H1 (cell line): Measurements from ENCODE around the gene SPATS2. TPM values are rescaled to one million over a fixed set of nuclear protein-coding genes. Genes with fewer than 3 reads are reported as not detected.

Experiments
- CTCF ChIA-PET: fragments of 300-600 bp; sonication (Branson Sonifier 250); formaldehyde crosslinking; loops from one replicate; lab custom pipeline; 2021; ENCODE audit not compliant: partially characterized antibody; lab: Charles Lee
- POLR2A ChIA-PET: fragments of 300-600 bp; sonication (Branson Sonifier 250); formaldehyde crosslinking; loops from one replicate; lab custom pipeline; 2021; ENCODE audit warnings: inconsistent platforms; ENCODE audit not compliant: partially characterized antibody; lab: Charles Lee
- DNase-seq, 2 experiments: peaks; one replicate each; pipeline versions ENCODE4 v3.0.0 to v3.0.0-alpha.2; 2010 to 2022; ENCODE audit warnings: low spot score in 2 of 2, low read depth in 1 of 2, mixed read lengths in 1 of 2
- FAIRE-seq: peaks from 2 replicates; lab custom pipeline; 2011; peaks lifted over from hg19 to GRCh38; lab: Jason Lieb, UNC
- H2AFZ ChIP-seq: 2 replicates; pipeline ENCODE4 v1.8.1; 2012; ENCODE audit warnings: low read length, inconsistent platforms
- H2AK5ac ChIP-seq: 2 replicates; pipeline ENCODE4 v1.6.1; 2013; ENCODE audit warnings: low read depth, low read length
- H2BK120ac ChIP-seq: replicated peaks from 2 replicates; pipeline ENCODE3; 2013; ENCODE audit warnings: low read depth, low read length, inconsistent platforms
- H2BK12ac ChIP-seq: 2 replicates; pipeline ENCODE4 v1.6.1; 2013; ENCODE audit warnings: low read depth, low read length
- H2BK15ac ChIP-seq: 2 replicates; pipeline ENCODE4 v1.6.1; 2013; ENCODE audit warnings: low read length
- H2BK20ac ChIP-seq: 2 replicates; pipeline ENCODE4 v1.6.1; 2013; ENCODE audit warnings: low read length
- H2BK5ac ChIP-seq: 2 replicates; pipeline ENCODE4 v1.6.1; 2013; ENCODE audit warnings: low read depth, low read length
- H3K14ac ChIP-seq: 2 replicates; pipeline ENCODE4 v1.6.1; 2013; ENCODE audit warnings: inconsistent platforms; ENCODE audit not compliant: insufficient read length
- H3K18ac ChIP-seq: 2 replicates; pipeline ENCODE4 v1.6.1; 2013; ENCODE audit warnings: low read length; ENCODE audit errors: extremely low read depth
- H3K23ac ChIP-seq: 2 replicates; pipeline ENCODE4 v1.6.1; 2013; ENCODE audit warnings: inconsistent platforms; ENCODE audit not compliant: insufficient read length
- H3K23me2 ChIP-seq: 2 replicates; pipeline ENCODE4 v1.6.1; 2013; ENCODE audit warnings: low read depth, low read length
- H3K27ac ChIP-seq: 2 replicates; pipeline ENCODE4 v1.6.1; 2011; ENCODE audit warnings: low read depth, low read length, inconsistent platforms
- H3K27me3 ChIP-seq, 4 experiments: replicated peaks in 1 of 4; 1 replicate in 1 of 4; 2 replicates in 3 of 4; pipeline versions ENCODE4 v1.6.1 to v1.8.1; 2011 to 2013; ENCODE audit warnings: low read length in 3 of 4, mild to moderate bottlenecking in 3 of 4, inconsistent platforms in 2 of 4, mixed read lengths in 2 of 4, moderate library complexity in 1 of 4; ENCODE audit not compliant: control insufficient read depth in 3 of 4, insufficient read depth in 3 of 4; ENCODE audit errors: extremely low read depth in 1 of 4
- H3K36me3 ChIP-seq, 4 experiments: 2 replicates each; pipeline versions ENCODE4 v1.6.1 to v1.8.1; 2011 to 2013; ENCODE audit warnings: mild to moderate bottlenecking in 4 of 4, low read length in 3 of 4, moderate library complexity in 2 of 4, control low read depth in 1 of 4, inconsistent platforms in 1 of 4; ENCODE audit not compliant: insufficient read depth in 4 of 4, control insufficient read depth in 2 of 4
- H3K4ac ChIP-seq: replicated peaks from 2 replicates; pipeline ENCODE3; 2013; ENCODE audit warnings: low read length, low read depth, mixed read lengths, inconsistent platforms; ENCODE audit not compliant: insufficient read length
- H3K4me1 ChIP-seq, 4 experiments: replicated peaks in 1 of 4; 1 replicate in 1 of 4; 2 replicates in 3 of 4; pipeline versions ENCODE4 v1.6.1 to v1.8.1; 2011 to 2013; ENCODE audit warnings: low read length in 3 of 4, inconsistent platforms in 2 of 4, mixed read lengths in 1 of 4; ENCODE audit not compliant: insufficient read depth in 4 of 4, control insufficient read depth in 3 of 4
- H3K4me2 ChIP-seq, 2 experiments: 2 replicates each; pipeline versions ENCODE4 v1.6.1 to v1.8.1; 2011 to 2013; ENCODE audit warnings: low read depth in 2 of 2, low read length in 2 of 2, control low read depth in 1 of 2, inconsistent platforms in 1 of 2, mild to moderate bottlenecking in 1 of 2; ENCODE audit not compliant: insufficient read depth in 1 of 2
- H3K4me3 ChIP-seq, 4 experiments: fragments of 200-600, 300-600 bp in 1 of 4; sonication (generic), shearing (Covaris generic), sonication (Bioruptor Twin) in 1 of 4; 2 replicates each; pipeline versions ENCODE4 v1.5.1 to v1.8.1; 2011 to 2016; ENCODE audit warnings: low read length in 4 of 4, low read depth in 3 of 4, control low read depth in 2 of 4, inconsistent platforms in 2 of 4, mild to moderate bottlenecking in 2 of 4, mixed read lengths in 1 of 4, moderate library complexity in 1 of 4; ENCODE audit not compliant: insufficient read depth in 2 of 4; ENCODE audit errors: extremely low read depth in 1 of 4
- H3K56ac ChIP-seq: replicated peaks from 2 replicates; pipeline ENCODE3; 2013; ENCODE audit warnings: low read depth, mild to moderate bottlenecking, mixed read lengths, low read length, inconsistent platforms; ENCODE audit not compliant: insufficient read length
- H3K79me1 ChIP-seq: 2 replicates; pipeline ENCODE4 v1.6.1; 2013; ENCODE audit warnings: low read depth, low read length, control low read depth
- H3K79me2 ChIP-seq, 2 experiments: 2 replicates each; pipeline versions ENCODE4 v1.6.1 to v1.8.1; 2012 to 2013; ENCODE audit warnings: low read length in 2 of 2, mild to moderate bottlenecking in 2 of 2, inconsistent platforms in 1 of 2; ENCODE audit not compliant: insufficient read depth in 2 of 2, control insufficient read depth in 1 of 2
- H3K9ac ChIP-seq, 4 experiments: replicated peaks in 1 of 4; 1 replicate in 1 of 4; 2 replicates in 3 of 4; pipeline versions ENCODE4 v1.6.1 to v1.8.1; 2011 to 2013; ENCODE audit warnings: low read depth in 3 of 4, low read length in 3 of 4, control low read depth in 2 of 4, mild to moderate bottlenecking in 2 of 4, moderate library complexity in 2 of 4, inconsistent platforms in 1 of 4; ENCODE audit errors: extremely low read depth in 1 of 4
- H3K9me3 ChIP-seq, 2 experiments: 2 replicates each; pipeline versions ENCODE4 v1.6.1 to v1.8.1; 2012 to 2013; ENCODE audit warnings: mild to moderate bottlenecking in 2 of 2, moderate library complexity in 2 of 2, control low read depth in 1 of 2, inconsistent platforms in 1 of 2, low read depth in 1 of 2, low read length in 1 of 2, mixed read lengths in 1 of 2; ENCODE audit not compliant: insufficient read depth in 2 of 2
- H4K20me1 ChIP-seq, 2 experiments: replicated peaks in 1 of 2; 2 replicates each; pipeline versions ENCODE3 to v1.8.1; 2011 to 2013; ENCODE audit warnings: inconsistent platforms in 2 of 2, low read length in 2 of 2, mild to moderate bottlenecking in 1 of 2; ENCODE audit not compliant: insufficient read depth in 2 of 2, control insufficient read depth in 1 of 2
- H4K5ac ChIP-seq: 2 replicates; pipeline ENCODE4 v1.6.1; 2013; ENCODE audit warnings: low read length, low read depth, mixed read lengths, inconsistent platforms; ENCODE audit not compliant: insufficient read length
- H4K8ac ChIP-seq: 2 replicates; pipeline ENCODE4 v1.8.0; 2013; ENCODE audit warnings: mild to moderate bottlenecking, moderate library complexity, low read length, inconsistent platforms; ENCODE audit not compliant: insufficient read depth; ENCODE audit errors: extremely low read depth
- H4K91ac ChIP-seq: replicated peaks from 2 replicates; pipeline ENCODE3; 2013; ENCODE audit warnings: low read length, mixed read lengths, inconsistent platforms; ENCODE audit not compliant: insufficient read length
- CREB1 ChIP-seq: IDR thresholded peaks from 2 replicates; pipeline ENCODE4 v1.6.1; 2012; ENCODE audit warnings: inconsistent platforms
- EGR1 ChIP-seq: IDR thresholded peaks from 2 replicates; pipeline ENCODE4 v1.6.1; 2011; ENCODE audit warnings: low read depth, low read length, borderline replicate concordance
- EZH2 ChIP-seq: fragments of 200-600 bp; sonication (generic); IDR thresholded peaks from 2 replicates; pipeline ENCODE4 v1.7.1; 2012; ENCODE audit warnings: low read depth, mild to moderate bottlenecking, moderate library complexity, low read length, inconsistent platforms; ENCODE audit not compliant: severe bottlenecking
- FOSL1 ChIP-seq: IDR thresholded peaks from 2 replicates; pipeline ENCODE4 v1.6.1; 2011; ENCODE audit warnings: mild to moderate bottlenecking, low read depth, low read length, moderate library complexity; ENCODE audit not compliant: insufficient read depth
- KDM5A ChIP-seq: fragments of 200-600 bp; IDR thresholded peaks from 2 replicates; pipeline ENCODE4 v1.7.1; 2012; ENCODE audit warnings: mild to moderate bottlenecking, low read length, inconsistent platforms, mixed read lengths
- POLR2A ChIP-seq, 2 experiments: IDR thresholded peaks; 1 replicate in 1 of 2; 2 replicates in 1 of 2; pipeline ENCODE4 v1.6.1; 2011; ENCODE audit warnings: low read depth in 2 of 2, low read length in 2 of 2, mild to moderate bottlenecking in 2 of 2; ENCODE audit errors: control extremely low read depth in 1 of 2
- RAD21 ChIP-seq, 2 experiments: IDR thresholded peaks in 1 of 2; conservative IDR thresholded peaks in 1 of 2; 2 replicates each; pipeline ENCODE4 v1.6.1; 2011; ENCODE audit warnings: low read depth in 2 of 2, low read length in 2 of 2, improper control_type of control experiment in 1 of 2, inconsistent platforms in 1 of 2, mild to moderate bottlenecking in 1 of 2, moderate library complexity in 1 of 2
- WGBS, 2 experiments: shearing (Covaris generic) in 1 of 2; methylation state at CpG; one replicate each; pipeline versions ENCODE4 v1.1.6 to v1.1.7; 2013 to 2015; ENCODE audit warnings: low lambda C conversion rate in 2 of 2, mixed read lengths in 2 of 2, inconsistent platforms in 1 of 2, low coverage in 1 of 2, missing lambda C conversion rate in 1 of 2; ENCODE audit not compliant: insufficient replicate concordance in 2 of 2, insufficient coverage in 1 of 2, insufficient read length in 1 of 2; ENCODE audit errors: extremely low coverage in 1 of 2, missing lambda C conversion rate in 1 of 2; 5-methylcytosine and 5-hydroxymethylcytosine counted together
- polyA plus RNA-seq, 7 experiments: library from polyadenylated mRNA; depleted of rRNA in 3 of 7; stranded (reverse) in 5 of 7; unstranded in 2 of 7; fragments of >200 nt in 5 of 7; fragments of 200-250 nt in 2 of 7; gene quantifications; 1 replicate in 5 of 7; 2 replicates in 1 of 7; 4 replicates in 1 of 7; pipeline versions ENCODE4 v1.2.1 to v1.2.3, GENCODE V29; 2011 to 2013; ENCODE audit warnings: missing spikeins in 2 of 7, mixed read lengths in 2 of 7
- total RNA-seq: library from RNA; stranded (reverse); fragmentation: NEBNext Ultra II Directional; extraction: Animal tissue kit (Norgen Biotek cat#: 25700); gene quantifications from 2 replicates; pipeline ENCODE4 v1.2.1, GENCODE V29; 2021
- TF ChIP-seq, protein P1 (sequence below): IDR thresholded peaks from 2 replicates; pipeline ENCODE4 v1.6.1; 2012; ENCODE audit warnings: inconsistent platforms
- TF ChIP-seq, protein P2 (sequence below), 3 experiments: IDR thresholded peaks; 1 replicate in 2 of 3; 2 replicates in 1 of 3; pipeline versions ENCODE4 v1.5.1 to v1.6.1; 2011; ENCODE audit warnings: low read length in 3 of 3, mild to moderate bottlenecking in 3 of 3, inconsistent platforms in 2 of 3, low read depth in 1 of 3, moderate library complexity in 1 of 3; ENCODE audit not compliant: insufficient read depth in 1 of 3; ENCODE audit errors: control extremely low read depth in 1 of 3

Gene SPATS2
- total and polyA plus RNA-seq, 2 of the 8 experiments (the other 6 are each of a cell fraction or from before 2014, with no cell fraction given) = 19.2 to 24.5 TPM

DNA sequence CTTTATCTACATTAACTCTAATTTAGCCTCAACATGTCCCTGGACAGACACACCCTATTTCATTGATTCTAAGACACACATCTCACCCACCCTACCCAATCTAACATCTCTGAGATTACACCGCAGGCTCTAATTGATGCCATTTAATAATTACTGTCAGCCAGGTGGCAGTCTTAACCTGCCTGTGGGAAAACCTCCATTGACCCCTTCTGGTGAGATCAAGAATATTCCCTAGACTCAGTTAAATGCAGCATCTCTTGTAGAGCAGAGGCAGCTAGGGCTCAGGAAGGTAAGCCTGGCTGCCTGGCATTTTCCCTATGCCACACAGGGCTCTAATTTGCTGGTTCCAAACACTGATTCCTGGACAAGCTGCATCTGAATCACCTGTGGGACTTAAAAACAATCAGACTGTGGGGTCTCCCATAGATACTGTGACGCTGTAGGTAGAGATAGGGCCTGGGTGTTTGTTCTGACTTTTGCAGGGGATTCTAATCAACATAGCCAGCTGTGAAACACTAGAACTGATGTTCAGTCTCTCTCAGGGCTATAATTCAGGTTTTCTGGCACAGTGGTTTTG is 186.3 kb downstream of the SPATS2 start:
- peak overlapping the region; percentile 29 for H3K4ac ChIP-seq
- DNase-seq (no peak), FAIRE-seq (peak; percentile 95)
- H4K20me1 ChIP-seq = peaks cover 0 to 2% of the 10 kb centered on the region in 2 experiments
- no peak overlapping the region for H3K23ac ChIP-seq
- H2AFZ ChIP-seq = no peak overlapping the region
- H3K4me2 ChIP-seq = no peak overlapping the region
- no peak overlapping the region for H4K5ac ChIP-seq
- no peak overlapping the region for H2BK120ac ChIP-seq
- no peaks in the 10 kb centered on the region for H3K9me3 ChIP-seq
- no peaks in the 10 kb centered on the region for H3K79me1 ChIP-seq
- H2AK5ac ChIP-seq = no peak overlapping the region
- H3K27me3 ChIP-seq = peaks cover 4 to 28% (median 20%) of the 10 kb centered on the region in 4 experiments
- no peak overlapping the region for H3K14ac ChIP-seq
- 85% methylated on average over 2 of the region's 2 CpGs; no CpG with 5 or more reads in 1 of the 2 experiments for WGBS, 2 experiments
- H3K9ac ChIP-seq = no peak overlapping the region
- H2BK12ac ChIP-seq = no peak overlapping the region
- no peak overlapping the region for H3K27ac ChIP-seq
- H4K8ac ChIP-seq = no peak overlapping the region
- no peak overlapping the region for H2BK20ac ChIP-seq
- peaks cover 3 to 9% (median 6%) of the 10 kb centered on the region in 4 experiments; a peak in 6 of 8 replicates for H3K36me3 ChIP-seq
- H3K18ac ChIP-seq = no peak overlapping the region
- H3K23me2 ChIP-seq = peaks cover 8% of the 10 kb centered on the region; the same call in 1 of the 2 replicates
- ChIA-PET CTCF (interaction anchor here (0.6 to 14.0 kb wide), 53 partner anchors 8 to 455 kb away, joined by 3 to 171 read pairs (median 5); partner anchors contain the start of genes DNAJC22, FAM186B, KCNH3 and MCRS1), POLR2A (interaction anchor here (0.6 to 6.7 kb wide), 8 partner anchors 9 to 231 kb away, joined by 3 to 72 read pairs (median 6); partner anchors contain the start of genes MCRS1, SPATS2 and TROAP)
- no peak overlapping the region for H2BK5ac ChIP-seq
- H3K56ac ChIP-seq = no peak overlapping the region
- no peaks in the 10 kb centered on the region for H3K79me2 ChIP-seq
- no peak overlapping the region for H4K91ac ChIP-seq
- no peak overlapping the region for H3K4me3 ChIP-seq
- H3K4me1 ChIP-seq = peaks cover 0 to 12% (median 8%) of the 10 kb centered on the region in 4 experiments; a peak in 6 of 7 replicates
- H2BK15ac ChIP-seq = no peak overlapping the region
- no peak for TF ChIP-seq FOSL1
- TF ChIP-seq, protein P1, sequence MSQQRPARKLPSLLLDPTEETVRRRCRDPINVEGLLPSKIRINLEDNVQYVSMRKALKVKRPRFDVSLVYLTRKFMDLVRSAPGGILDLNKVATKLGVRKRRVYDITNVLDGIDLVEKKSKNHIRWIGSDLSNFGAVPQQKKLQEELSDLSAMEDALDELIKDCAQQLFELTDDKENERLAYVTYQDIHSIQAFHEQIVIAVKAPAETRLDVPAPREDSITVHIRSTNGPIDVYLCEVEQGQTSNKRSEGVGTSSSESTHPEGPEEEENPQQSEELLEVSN = no peak
- TF ChIP-seq RAD21 (IDR thresholded peaks at IDR 0.05 in 1 of 2, conservative IDR thresholded peaks at IDR 0.05 in 1 of 2; ENCODE audit: low read depth in 2 of 2, low read length in 2 of 2) = peak; percentile 75 to 85
- no peak for TF ChIP-seq POLR2A (IDR thresholded peaks at IDR 0.05; ENCODE audit: control extremely low read depth in 1 of 2, low read depth in 2 of 2, low read length in 2 of 2)
- TF ChIP-seq EZH2 = no peak
- TF ChIP-seq KDM5A = no peak
- no peak for TF ChIP-seq CREB1
- no peak for TF ChIP-seq EGR1
- TF ChIP-seq, protein P2, sequence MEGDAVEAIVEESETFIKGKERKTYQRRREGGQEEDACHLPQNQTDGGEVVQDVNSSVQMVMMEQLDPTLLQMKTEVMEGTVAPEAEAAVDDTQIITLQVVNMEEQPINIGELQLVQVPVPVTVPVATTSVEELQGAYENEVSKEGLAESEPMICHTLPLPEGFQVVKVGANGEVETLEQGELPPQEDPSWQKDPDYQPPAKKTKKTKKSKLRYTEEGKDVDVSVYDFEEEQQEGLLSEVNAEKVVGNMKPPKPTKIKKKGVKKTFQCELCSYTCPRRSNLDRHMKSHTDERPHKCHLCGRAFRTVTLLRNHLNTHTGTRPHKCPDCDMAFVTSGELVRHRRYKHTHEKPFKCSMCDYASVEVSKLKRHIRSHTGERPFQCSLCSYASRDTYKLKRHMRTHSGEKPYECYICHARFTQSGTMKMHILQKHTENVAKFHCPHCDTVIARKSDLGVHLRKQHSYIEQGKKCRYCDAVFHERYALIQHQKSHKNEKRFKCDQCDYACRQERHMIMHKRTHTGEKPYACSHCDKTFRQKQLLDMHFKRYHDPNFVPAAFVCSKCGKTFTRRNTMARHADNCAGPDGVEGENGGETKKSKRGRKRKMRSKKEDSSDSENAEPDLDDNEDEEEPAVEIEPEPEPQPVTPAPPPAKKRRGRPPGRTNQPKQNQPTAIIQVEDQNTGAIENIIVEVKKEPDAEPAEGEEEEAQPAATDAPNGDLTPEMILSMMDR (IDR thresholded peaks at IDR 0.05; ENCODE audit: control extremely low read depth in 1 of 3, insufficient read depth in 1 of 3, low read depth in 1 of 3, low read length in 3 of 3) = peak in 2 of 3 experiments; percentile 82 to 99; a peak in 3 of 4 replicates
